ENCODE measurements around the gene PLCG2.

Gene PLCG2

DNA sequence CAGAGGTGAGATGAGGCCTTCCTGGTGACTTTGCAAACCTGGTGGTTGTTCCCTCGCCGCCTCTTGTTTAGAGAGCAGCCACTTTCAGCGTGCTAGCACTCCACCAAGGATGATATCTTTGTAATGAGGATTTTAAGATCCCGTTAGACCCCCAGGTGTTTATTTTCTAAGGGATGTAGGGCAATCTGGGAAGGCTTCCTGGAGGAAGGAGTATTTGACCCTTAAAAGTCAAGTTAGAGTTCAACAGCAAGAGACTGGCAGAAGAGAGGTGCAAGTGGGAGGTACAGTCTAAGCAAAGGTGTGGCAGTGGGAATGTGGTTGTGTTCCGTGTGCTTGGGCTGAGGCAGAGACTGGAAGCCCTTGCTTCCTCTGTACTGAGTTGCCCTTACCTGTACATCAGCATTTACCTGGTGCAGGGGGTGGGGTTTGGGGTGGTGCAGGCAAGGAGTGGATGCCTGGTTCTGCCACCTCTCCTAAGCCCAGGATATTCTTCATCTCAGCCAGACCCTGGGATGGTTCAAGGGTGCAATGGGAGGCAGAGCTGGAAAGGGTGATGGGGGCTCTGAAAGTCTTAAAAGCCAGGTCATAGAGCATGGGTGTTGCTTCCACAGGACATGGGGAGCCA lies 148.6 kb downstream of the PLCG2 start:
- Mint-ChIP-seq H3K27me3 (ENCODE audit: low read depth) (no peaks in the 10 kb centered on the region), H3K27ac (no peak overlapping the region), H3K36me3 (ENCODE audit: low read depth) (no peaks in the 10 kb centered on the region), H3K9me3 (no peaks in the 10 kb centered on the region), H3K4me3 (no peak overlapping the region), H3K4me1 (no peaks in the 10 kb centered on the region)
- TF ChIP-seq, protein P1, sequence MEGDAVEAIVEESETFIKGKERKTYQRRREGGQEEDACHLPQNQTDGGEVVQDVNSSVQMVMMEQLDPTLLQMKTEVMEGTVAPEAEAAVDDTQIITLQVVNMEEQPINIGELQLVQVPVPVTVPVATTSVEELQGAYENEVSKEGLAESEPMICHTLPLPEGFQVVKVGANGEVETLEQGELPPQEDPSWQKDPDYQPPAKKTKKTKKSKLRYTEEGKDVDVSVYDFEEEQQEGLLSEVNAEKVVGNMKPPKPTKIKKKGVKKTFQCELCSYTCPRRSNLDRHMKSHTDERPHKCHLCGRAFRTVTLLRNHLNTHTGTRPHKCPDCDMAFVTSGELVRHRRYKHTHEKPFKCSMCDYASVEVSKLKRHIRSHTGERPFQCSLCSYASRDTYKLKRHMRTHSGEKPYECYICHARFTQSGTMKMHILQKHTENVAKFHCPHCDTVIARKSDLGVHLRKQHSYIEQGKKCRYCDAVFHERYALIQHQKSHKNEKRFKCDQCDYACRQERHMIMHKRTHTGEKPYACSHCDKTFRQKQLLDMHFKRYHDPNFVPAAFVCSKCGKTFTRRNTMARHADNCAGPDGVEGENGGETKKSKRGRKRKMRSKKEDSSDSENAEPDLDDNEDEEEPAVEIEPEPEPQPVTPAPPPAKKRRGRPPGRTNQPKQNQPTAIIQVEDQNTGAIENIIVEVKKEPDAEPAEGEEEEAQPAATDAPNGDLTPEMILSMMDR (IDR thresholded peaks at IDR 0.05; ENCODE audit: unreplicated experiment in 3 of 3) = no peak

DNA sequence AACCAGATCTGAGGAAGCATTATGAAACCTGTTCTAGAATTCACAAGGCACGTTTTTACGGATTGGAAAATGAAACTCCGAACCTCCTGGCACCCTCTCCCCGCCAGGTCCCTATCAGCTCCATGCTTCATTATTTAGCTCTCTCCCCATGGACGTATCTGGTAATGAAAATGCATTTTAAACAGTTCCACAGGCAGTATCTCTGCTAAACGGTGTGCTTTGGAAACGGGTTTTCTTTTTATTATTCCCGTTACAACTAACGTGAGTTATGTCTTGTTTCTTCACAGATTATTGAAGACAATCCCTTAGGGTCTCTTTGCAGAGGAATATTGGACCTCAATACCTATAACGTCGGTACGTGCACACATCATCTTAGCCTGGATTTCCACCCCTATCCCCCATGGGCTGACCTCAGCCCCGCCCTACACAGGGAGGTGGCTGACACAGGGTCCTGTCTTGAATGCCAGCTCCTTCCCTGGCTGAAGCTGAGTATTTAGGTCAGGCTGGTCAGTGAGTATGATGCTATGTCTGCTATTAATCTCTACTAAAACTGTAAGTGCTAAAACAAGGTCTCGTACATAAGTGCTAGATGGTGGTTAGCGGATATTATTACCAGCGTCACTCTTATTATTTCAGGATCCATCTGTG lies 149.3 kb downstream of the PLCG2 start:
- TF ChIP-seq, protein P1 (IDR thresholded peaks at IDR 0.05; ENCODE audit: unreplicated experiment in 3 of 3) = no peak
- Mint-ChIP-seq H3K27ac (no peak overlapping the region), H3K9me3 (no peaks in the 10 kb centered on the region), H3K4me3 (no peak overlapping the region), H3K36me3 (ENCODE audit: low read depth) (no peaks in the 10 kb centered on the region), H3K27me3 (ENCODE audit: low read depth) (no peaks in the 10 kb centered on the region), H3K4me1 (no peaks in the 10 kb centered on the region)

DNA sequence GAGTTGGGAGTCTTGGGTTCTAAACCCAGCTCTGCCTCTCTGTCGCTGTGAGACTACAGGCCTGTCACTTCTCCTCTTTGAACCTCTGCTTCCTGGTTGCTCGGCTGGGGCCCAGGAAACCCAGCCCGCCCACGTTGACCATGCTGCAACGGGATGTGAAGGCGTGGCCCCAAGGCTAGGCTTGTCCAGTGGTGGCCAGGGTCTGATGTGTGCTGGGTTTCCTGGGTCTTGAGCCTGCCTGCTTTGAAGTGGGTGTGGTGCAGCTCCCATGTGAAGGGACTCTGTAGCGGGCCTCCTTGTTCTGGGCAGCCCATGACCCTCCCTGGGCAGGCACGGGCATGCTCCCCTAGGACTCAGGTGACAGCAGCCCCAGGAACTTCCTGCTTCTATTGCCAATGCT lies 149.9 kb downstream of the PLCG2 start:
- TF ChIP-seq, protein P1 (IDR thresholded peaks at IDR 0.05; ENCODE audit: unreplicated experiment in 3 of 3) = no peak
- no peaks in the 10 kb centered on the region for H3K36me3 Mint-ChIP-seq (ENCODE audit: low read depth)
- no peaks in the 10 kb centered on the region for H3K9me3 Mint-ChIP-seq
- H3K27me3 Mint-ChIP-seq (ENCODE audit: low read depth) = no peaks in the 10 kb centered on the region
- H3K4me3 Mint-ChIP-seq = no peak overlapping the region
- H3K4me1 Mint-ChIP-seq = no peaks in the 10 kb centered on the region
- H3K27ac Mint-ChIP-seq = no peak overlapping the region

DNA sequence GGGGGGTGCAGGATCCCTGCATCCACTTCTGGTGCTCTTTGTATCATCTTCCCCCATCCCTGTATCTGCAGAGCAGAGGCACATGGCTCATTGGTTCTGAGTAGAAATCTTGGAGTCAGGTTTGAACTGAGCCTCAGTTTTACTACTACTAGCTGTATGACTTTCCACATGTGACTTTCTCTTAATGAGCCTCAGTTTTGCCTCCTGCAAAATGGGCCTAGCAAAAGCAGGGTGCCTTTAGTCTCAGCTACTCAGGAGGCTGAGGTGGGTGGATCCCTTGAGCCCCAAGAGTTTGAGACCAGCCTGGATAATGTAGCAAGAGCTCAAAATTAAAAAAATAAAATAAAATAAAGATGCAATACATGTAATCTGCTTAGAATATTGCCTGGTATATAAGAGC lies 150.8 kb downstream of the PLCG2 start:
- no peaks in the 10 kb centered on the region for H3K27me3 Mint-ChIP-seq (ENCODE audit: low read depth)
- H3K9me3 Mint-ChIP-seq = no peaks in the 10 kb centered on the region
- no peaks in the 10 kb centered on the region for H3K36me3 Mint-ChIP-seq (ENCODE audit: low read depth)
- H3K4me1 Mint-ChIP-seq = no peaks in the 10 kb centered on the region
- TF ChIP-seq, protein P1 (IDR thresholded peaks at IDR 0.05; ENCODE audit: unreplicated experiment in 3 of 3) = no peak
- no peak overlapping the region for H3K4me3 Mint-ChIP-seq
- H3K27ac Mint-ChIP-seq = no peak overlapping the region

DNA sequence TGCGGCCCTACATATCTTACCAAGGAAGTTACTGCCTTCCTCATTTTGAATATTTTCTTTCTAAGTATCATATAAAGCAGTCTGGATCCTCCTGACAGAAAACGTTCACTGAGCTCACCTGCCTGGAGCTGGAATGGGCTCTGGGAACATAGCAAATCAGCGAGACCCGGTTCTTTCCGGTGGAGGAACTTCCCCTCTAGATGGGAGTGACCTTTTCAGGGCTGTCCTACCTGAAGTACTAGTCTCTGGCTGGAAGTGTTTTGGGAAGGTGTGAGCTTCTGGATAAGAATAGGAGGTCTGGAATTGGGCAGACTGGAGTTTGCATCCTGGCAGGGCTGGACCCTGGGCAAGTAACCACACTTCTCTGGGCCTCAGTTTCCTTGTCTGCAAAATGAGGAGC lies 152.8 kb downstream of the PLCG2 start:
- Mint-ChIP-seq H3K4me3 (no peak overlapping the region), H3K4me1 (no peaks in the 10 kb centered on the region), H3K9me3 (no peaks in the 10 kb centered on the region), H3K27me3 (ENCODE audit: low read depth) (peaks cover 8% of the 10 kb centered on the region), H3K36me3 (ENCODE audit: low read depth) (no peaks in the 10 kb centered on the region), H3K27ac (no peak overlapping the region)
- TF ChIP-seq, protein P1 (IDR thresholded peaks at IDR 0.05; ENCODE audit: unreplicated experiment in 3 of 3) = no peak

DNA sequence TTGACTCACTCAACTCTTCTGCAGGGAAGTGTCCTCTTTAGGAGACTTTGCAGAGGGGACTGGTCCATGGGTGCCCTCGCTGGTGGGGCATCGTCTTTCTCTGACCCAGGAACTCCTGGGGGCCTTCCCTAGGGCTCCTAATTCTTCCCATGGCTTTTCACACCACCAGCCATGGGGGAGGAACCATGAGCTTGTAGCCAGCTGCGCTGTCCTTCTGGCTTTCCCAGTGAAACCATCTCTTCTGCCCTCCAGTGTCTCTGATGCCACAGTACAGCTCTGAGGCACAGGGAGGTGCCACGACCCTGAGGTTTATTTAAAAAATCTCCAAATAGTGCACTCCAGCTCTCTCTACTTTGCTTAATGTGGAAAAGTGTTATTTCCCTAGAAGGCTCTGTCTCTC lies 153.6 kb downstream of the PLCG2 start:
- Mint-ChIP-seq H3K9me3 (no peaks in the 10 kb centered on the region), H3K36me3 (ENCODE audit: low read depth) (no peaks in the 10 kb centered on the region), H3K4me1 (no peaks in the 10 kb centered on the region), H3K27ac (no peak overlapping the region), H3K4me3 (no peak overlapping the region), H3K27me3 (ENCODE audit: low read depth) (peaks cover 12% of the 10 kb centered on the region)
- TF ChIP-seq, protein P1 (IDR thresholded peaks at IDR 0.05; ENCODE audit: unreplicated experiment in 3 of 3) = no peak
